H7 (cell line): ENCODE results near the gene ABI3. TPM values are rescaled to one million over a fixed set of nuclear protein-coding genes. Genes with fewer than 3 reads are reported as not detected.
A peak's percentile ranks its signal among the peaks of the same experiment; 100 is the strongest.
"Not testable (repeated sequence)": the region's sequence is repeated elsewhere in the genome, so short reads cannot be mapped to it uniquely, and the experiment has no call there.

Experiments used
- DNase-seq: peaks from one replicate; pipeline ENCODE4 v3.0.0; 2012
- H3K27me3 ChIP-seq: 2 replicates; pipeline ENCODE4 v1.6.0; 2011; ENCODE audit warnings: mild to moderate bottlenecking, low read length; ENCODE audit not compliant: control insufficient read depth, insufficient read depth
- H3K36me3 ChIP-seq: replicated peaks from 2 replicates; pipeline ENCODE4 v1.5.1; 2011; ENCODE audit warnings: low read length; ENCODE audit not compliant: control insufficient read depth, insufficient read depth
- H3K4me3 ChIP-seq: 2 replicates; pipeline ENCODE4 v1.5.1; 2011; ENCODE audit warnings: low read depth, mild to moderate bottlenecking, control low read depth, low read length, moderate library complexity; ENCODE audit not compliant: insufficient read depth
- total RNA-seq: library from RNA; depleted of rRNA; stranded (reverse); fragments of >200 nt; shearing (Covaris generic); gene quantifications from 2 replicates; pipeline ENCODE4 v1.2.3, GENCODE V29; 2014; rRNA removed

Gene ABI3, protein sequence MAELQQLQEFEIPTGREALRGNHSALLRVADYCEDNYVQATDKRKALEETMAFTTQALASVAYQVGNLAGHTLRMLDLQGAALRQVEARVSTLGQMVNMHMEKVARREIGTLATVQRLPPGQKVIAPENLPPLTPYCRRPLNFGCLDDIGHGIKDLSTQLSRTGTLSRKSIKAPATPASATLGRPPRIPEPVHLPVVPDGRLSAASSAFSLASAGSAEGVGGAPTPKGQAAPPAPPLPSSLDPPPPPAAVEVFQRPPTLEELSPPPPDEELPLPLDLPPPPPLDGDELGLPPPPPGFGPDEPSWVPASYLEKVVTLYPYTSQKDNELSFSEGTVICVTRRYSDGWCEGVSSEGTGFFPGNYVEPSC
- total RNA-seq = 1.9 and 2.7 TPM in 2 replicates

DNA sequence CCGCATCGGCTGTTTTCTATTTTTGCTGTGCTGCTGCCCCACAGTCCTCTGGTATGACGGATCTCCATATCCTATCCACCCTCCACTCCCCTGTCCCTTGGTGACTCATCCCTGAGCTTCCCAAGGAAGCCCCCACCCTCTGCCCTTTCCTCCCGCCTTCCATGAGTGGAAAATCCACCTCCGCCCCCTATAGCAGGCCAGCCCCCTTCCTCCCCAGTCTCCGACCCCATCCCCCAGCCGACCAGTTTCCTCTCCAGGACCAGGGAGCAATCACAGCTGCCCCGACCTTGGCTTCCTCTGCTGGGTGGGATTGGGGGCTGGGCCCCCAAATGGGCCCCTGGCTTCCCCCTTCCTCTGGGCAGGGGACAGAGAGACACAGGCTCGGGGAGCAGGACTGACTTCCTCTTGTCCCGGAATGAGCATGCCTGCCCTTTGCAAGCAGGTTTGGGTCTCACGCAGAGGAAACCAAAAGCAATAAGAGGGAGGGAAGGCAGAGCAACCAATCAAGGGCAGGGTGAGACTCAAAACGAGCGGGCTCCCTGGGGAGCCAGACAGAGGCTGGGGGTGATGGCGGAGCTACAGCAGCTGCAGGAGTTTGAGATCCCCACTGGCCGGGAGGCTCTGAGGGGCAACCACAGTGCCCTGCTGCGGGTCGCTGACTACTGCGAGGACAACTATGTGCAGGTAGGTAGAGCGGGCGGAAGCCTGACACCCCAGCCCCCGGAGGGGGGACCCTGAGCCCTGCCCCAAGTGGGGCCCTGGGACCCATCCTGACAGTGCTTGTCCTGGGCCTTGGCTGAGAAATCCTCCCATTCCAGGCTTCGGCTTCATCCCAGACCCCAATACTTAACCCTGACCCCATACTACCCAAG is at the start of gene ABI3, which contains the start of gene GNGT2:
TSS of gene ABI3 (plus strand) at position 550 of the 872 bp plus-strand sequence. CDS start at position 568, 18 bp downstream.
TSS of gene GNGT2 (minus strand) at position 417 of the 872 bp plus-strand sequence. CDS start 3,152 bp downstream, outside the sequence.
- H3K36me3 ChIP-seq = no peaks in the 10 kb centered on the region
- H3K27me3 ChIP-seq = no peaks in the 10 kb centered on the region
- DNase-seq = peak; percentile 83
- peak within 1 kb of the TSS; percentile 14; the same call in 1 of the 2 replicates for H3K4me3 ChIP-seq

DNA sequence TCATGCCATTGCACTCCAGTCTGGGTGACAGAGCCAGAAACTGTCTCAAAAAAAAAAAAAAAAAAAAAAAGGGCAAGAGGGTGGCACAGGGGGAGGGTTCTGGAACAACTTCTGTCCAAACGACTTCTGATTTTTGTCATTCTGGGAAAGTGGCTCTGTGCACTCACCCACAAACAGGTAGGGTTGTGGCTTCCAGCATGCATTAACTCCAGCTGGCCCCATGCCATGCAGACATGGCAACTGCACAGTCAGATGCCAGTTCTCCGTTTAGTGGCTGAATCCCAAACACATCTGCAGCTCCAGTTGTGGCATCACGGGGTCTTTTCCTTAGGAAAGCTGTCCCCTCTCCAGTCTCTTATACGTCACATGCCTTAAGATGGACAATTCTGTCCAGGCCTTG is 47.6 kb upstream of the ABI3 start:
- no peak overlapping the region for H3K4me3 ChIP-seq
- no peak for DNase-seq
- H3K36me3 ChIP-seq = no peaks in the 10 kb centered on the region
- no peaks in the 10 kb centered on the region for H3K27me3 ChIP-seq

DNA sequence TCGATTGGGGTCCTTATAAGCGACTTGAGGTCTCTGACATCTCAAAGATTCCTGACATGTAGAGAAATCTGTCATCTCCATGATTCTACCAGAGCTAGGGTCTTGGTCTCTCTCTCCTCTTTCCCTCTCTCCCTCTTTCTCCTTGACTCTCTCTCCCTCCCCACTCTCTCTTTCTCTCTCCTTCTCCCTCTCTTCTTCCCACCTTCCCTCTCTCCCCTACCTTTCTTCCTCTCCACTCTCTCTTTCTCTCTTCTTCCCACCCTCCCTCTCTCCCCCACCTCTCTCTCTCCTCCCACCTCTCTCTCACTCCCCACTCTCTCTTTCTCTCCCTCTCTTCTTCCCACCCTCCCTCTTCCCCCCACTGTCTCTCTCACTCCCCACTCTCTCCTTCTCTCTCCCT is 45.4 kb upstream of the ABI3 start:
- Histone ChIP-seq H3K4me3 (no peak overlapping the region), H3K27me3 (no peaks in the 10 kb centered on the region), H3K36me3 (no peaks in the 10 kb centered on the region)
- no peak for DNase-seq

DNA sequence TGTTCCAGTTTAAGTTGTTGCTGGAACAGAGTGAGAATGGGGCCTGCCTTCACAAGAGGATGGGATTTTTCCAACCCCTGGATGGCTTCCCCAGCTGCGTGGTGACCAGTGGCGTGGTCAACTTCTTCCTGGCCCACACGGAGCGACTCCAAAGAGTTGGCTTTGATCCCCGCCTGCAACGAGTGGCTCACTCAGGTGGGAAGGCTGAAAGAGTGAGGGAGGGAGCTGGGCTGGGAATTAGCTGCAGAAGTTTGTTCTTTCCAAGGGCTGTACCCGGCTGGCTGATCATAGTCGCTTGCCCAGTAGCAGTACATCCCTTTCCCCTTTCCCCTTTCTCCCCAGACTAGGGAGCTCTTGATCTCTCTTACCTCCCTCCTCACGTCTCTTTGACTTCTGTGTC is 41.8 kb upstream of the ABI3 start:
- DNase-seq = no peak
- no peaks in the 10 kb centered on the region for H3K27me3 ChIP-seq
- H3K4me3 ChIP-seq = no peak overlapping the region
- H3K36me3 ChIP-seq = no peaks in the 10 kb centered on the region

DNA sequence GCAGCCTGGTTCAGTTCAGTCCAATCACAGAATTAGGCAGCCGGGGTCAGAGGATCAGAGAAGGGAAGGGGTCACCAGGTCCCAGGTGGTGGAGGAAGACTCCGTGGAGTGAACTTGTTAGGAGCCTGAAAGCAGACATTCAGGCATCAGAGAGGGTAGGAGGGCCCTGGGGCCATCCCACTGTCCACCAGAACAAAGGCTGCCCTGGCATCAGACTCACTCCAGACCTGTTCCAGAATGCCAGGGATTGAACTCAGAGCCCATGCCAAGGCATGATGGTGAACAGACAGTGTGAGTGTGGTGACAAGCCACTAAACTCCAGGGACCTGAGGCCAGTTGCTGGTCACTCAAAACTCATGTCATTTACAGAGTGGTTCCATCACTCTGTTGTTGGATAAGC is 40.3 kb upstream of the ABI3 start:
- Histone ChIP-seq H3K36me3 (no peaks in the 10 kb centered on the region), H3K4me3 (no peak overlapping the region), H3K27me3 (no peaks in the 10 kb centered on the region)
- DNase-seq = no peak

DNA sequence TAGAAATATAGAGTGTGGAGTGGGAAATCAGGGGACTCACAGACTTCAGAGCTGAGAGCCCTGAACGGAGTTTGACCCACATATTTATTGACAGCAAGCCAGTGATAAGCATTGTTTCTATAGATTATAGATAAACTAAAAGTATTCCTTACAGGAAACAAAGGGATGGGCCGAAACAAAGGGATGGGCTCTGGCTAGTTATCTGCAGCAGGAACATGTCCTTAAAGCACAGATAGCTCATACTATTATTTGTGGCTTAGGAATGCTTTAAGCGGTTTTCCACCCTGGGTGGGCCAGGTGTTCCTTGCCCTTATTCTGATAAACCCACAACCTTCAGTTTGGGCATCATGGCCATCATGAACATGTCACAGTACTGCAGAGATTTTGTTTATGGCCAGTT is 39.8 kb upstream of the ABI3 start:
- not testable (repeated sequence) for H3K27me3 ChIP-seq, H3K36me3 ChIP-seq, DNase-seq, H3K4me3 ChIP-seq

DNA sequence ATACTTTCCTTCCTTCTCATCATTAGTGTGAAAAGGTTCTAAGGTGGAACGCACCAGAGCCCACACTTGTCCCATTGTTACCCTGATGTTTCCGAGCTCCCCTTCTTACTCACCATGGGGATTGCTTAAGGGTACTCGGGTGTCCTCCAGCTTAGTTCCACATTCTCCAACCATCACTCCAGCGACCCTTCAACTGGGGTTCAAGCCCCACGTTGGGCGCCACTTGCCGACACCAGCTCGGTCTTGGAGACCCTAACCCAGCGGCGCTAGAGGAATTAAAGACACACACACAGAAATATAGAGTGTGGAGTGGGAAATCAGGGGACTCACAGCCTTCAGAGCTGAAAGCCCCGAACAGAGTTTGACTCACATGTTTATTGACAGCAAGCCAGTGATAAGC is 34.5 kb upstream of the ABI3 start:
- DNase-seq, H3K36me3 ChIP-seq, H3K4me3 ChIP-seq, H3K27me3 ChIP-seq: not testable (repeated sequence)

DNA sequence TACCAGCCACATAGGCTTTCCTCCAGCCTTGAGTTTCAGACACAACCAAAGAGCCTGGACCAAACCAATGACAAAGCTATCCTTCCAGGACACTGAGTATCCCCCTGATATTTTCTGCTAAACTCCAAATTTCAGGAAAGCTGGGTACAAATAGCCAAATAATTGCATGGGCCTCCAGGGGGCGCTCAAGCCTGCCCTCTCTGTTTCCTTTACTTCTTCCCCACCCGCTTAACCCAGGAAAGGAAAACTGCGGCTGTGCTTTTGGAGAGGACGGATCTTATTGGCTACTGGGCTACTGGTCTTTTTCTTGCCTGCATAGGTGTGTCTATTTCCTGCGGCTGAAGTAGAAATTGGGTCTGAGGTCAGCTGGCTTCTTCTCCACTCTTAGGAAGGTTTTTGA is 30.2 kb upstream of the ABI3 start:
- Histone ChIP-seq H3K4me3 (no peak overlapping the region), H3K36me3 (no peaks in the 10 kb centered on the region), H3K27me3 (no peaks in the 10 kb centered on the region)
- peak; percentile 84 for DNase-seq

DNA sequence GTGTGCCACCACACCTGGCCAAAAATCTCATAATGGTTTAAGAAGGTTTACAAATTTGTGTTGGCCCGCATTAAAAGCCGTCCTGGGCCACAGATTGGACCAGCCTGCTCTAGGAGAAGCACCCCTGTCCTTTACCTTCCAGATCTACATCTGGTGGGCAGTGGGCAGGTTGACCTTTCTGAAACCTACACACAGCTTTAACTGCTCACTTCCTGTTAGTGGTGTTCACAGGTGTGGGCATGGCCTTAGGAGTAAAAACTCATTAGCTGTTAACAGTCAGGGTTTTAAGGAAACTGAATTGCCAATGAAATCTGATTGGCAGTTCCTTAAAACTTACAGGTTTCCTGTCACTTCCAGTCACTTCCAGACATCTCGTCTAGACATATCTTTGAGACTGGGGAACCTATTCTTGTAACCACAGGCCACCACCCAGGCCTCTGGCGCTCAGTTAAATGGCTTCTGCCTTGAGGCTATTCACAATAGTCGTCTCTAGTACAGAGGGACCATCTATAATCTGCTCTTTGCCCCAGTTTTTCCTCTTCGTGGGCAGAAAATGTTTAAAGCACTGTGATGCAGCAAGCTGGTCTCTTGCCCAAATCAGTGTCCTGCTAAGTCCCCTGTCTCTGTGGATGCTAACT is 29.4 kb upstream of the ABI3 start:
- H3K4me3 ChIP-seq = no peak overlapping the region
- no peaks in the 10 kb centered on the region for H3K27me3 ChIP-seq
- DNase-seq = no peak
- no peaks in the 10 kb centered on the region for H3K36me3 ChIP-seq

DNA sequence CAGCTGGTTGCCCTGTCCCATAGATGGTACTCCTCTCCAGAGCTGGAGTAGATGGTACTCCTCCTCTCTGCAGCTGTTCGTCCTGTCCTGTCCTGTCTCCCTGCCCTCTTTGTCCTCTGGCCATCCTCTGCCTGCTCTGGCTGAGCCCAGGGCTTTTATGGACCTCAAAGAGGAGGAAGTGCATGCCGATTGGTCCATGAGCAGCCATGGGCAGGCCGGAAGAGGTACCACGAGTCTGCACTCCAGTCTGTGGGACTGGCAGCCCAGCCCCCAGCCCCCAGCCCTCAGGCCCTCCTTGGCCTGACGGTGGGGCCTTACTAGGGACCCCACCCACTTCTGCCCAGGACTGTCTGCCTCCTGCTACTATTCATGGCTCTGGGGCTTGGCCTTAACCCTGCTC is 27.2 kb upstream of the ABI3 start:
- no peak for DNase-seq
- Histone ChIP-seq H3K27me3 (no peaks in the 10 kb centered on the region), H3K36me3 (no peaks in the 10 kb centered on the region), H3K4me3 (no peak overlapping the region)

DNA sequence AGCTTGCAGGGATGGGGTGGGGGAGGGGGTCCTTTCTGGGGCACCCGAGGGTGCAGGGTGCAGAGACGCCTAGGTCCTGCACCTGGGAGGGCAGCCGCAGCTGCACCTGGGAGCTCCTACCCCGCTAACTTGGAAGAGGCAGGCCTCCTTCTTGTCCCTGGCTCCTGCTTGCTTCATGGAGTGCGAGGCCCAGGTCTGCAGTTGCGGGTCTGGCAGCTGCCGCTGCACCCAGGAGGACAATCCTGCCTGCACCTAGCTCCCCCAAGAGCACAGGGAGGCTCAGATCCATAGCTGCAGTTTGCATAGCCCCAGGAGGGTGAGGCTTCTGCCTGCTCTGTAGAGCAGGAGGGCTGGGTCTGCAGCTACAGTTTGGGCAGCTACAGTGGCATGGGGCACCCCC is 26.7 kb upstream of the ABI3 start:
- Histone ChIP-seq H3K4me3 (no peak overlapping the region), H3K36me3 (no peaks in the 10 kb centered on the region), H3K27me3 (no peaks in the 10 kb centered on the region)
- no peak for DNase-seq

DNA sequence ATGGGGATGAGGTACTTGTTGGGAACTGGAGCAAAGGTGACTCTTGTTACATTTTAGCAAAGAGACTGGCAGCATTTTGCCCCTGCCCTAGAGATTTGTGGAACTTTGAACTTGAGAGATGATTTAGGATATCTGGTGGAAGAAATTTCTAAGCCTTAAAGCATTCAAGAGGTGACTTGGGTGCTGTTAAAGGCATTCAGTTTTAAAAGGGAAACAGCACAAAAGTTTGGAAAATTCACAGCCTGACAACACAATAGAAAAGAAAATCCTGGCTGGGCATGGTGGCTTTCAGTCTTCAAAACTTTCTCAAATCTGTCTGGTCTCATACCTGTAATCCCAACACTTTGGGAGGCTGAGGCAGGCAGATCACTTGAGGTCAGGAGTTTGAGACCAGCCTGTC is 26.0 kb upstream of the ABI3 start:
- H3K4me3 ChIP-seq, DNase-seq, H3K36me3 ChIP-seq, H3K27me3 ChIP-seq: not testable (repeated sequence)

DNA sequence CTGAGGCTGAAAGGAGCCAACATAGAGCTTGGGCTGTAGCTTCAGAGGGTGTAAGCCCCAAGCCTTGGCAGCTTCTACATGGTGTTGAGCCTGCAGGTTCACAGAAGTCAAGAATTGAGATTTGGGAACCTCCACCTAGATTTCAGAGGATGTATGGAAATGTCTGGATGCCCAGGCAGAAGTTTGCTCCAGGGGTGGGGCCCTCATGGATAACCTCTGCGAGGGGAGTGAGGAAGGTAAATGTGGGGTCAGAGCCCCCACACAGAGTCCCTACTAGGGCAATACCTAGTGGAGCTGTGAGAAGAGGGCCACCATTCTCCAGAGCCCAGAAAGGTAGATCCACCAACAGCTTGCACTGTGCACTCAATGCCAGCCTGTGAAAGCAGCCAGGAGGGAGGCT is 25.1 kb upstream of the ABI3 start:
- DNase-seq, H3K27me3 ChIP-seq, H3K36me3 ChIP-seq, H3K4me3 ChIP-seq: not testable (repeated sequence)

DNA sequence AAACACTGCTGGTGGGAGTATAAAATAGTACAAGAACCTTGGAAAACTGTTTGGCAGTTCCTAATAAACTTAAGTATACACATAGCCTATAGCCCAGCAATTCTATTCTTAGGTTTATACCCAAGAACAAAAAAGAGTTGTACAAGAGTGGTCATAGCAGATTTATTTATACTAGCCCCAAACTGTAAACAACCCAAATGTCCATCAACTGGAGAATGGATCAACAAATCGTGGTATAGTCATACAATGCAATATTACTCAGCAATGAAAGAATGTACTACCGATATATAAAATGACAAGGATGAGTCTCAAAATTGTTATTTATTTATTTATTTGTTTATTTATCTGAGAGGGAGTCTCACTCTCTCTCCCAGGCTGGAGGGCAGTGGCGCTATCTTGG is 23.2 kb upstream of the ABI3 start:
- H3K27me3 ChIP-seq = no peaks in the 10 kb centered on the region
- DNase-seq = no peak
- no peak overlapping the region for H3K4me3 ChIP-seq
- no peaks in the 10 kb centered on the region for H3K36me3 ChIP-seq
